ENCODE measurements around the gene IL10RA.
A peak's percentile ranks its signal among the peaks of the same experiment; 100 is the strongest.
"Not testable (repeated sequence)": the region's sequence is repeated elsewhere in the genome, so short reads cannot be mapped to it uniquely, and the experiment has no call there.

IL10RA gene

GRCh38 chr11:117985953-117986887 lies at the start of gene IL10RA:
TSS of gene IL10RA (plus strand) at chr11:117986394. CDS start at chr11:117986468, 74 bp downstream.
- DNase-seq: no peak

GRCh38 chr11:117936973-117937372 lies 49.2 kb upstream of the IL10RA start:
- DNase-seq: no peak

GRCh38 chr11:117940736-117941135 lies 45.5 kb upstream of the IL10RA start:
- DNase-seq: no peak

- DNase-seq: no peak
Observed at GRCh38 chr11:117941163-117941707, 45.0 kb upstream of the IL10RA start.

GRCh38 chr11:117941976-117942654 lies 44.1 kb upstream of the IL10RA start:
- no peak for DNase-seq

- DNase-seq: no peak
Observed at GRCh38 chr11:117944554-117944953, 41.6 kb upstream of the IL10RA start.

- no peak for DNase-seq
Observed at GRCh38 chr11:117945047-117945810, 41.0 kb upstream of the IL10RA start.

GRCh38 chr11:117946156-117946841 lies 39.9 kb upstream of the IL10RA start:
- no peak for DNase-seq

GRCh38 chr11:117946842-117947526 lies 39.2 kb upstream of the IL10RA start:
- DNase-seq: peak; percentile 42

GRCh38 chr11:117947751-117948150 lies 38.4 kb upstream of the IL10RA start:
- not testable (repeated sequence) for DNase-seq

- not testable (repeated sequence) for DNase-seq
Observed at GRCh38 chr11:117948466-117948865, 37.7 kb upstream of the IL10RA start.

GRCh38 chr11:117949062-117949461 lies 37.1 kb upstream of the IL10RA start:
- no peak for DNase-seq

- DNase-seq: no peak
Observed at GRCh38 chr11:117950301-117950700, 35.9 kb upstream of the IL10RA start.

GRCh38 chr11:117950993-117951961 lies 34.9 kb upstream of the IL10RA start:
- no peak for DNase-seq

- no peak for DNase-seq
Observed at GRCh38 chr11:117953024-117953671, 33.0 kb upstream of the IL10RA start.

GRCh38 chr11:117958949-117959348 lies 27.2 kb upstream of the IL10RA start:
- DNase-seq: no peak

- no peak for DNase-seq
Observed at GRCh38 chr11:117959438-117960149, 26.6 kb upstream of the IL10RA start.

- no peak for DNase-seq
Observed at GRCh38 chr11:117960406-117960805, 25.8 kb upstream of the IL10RA start.

- DNase-seq: no peak
Observed at GRCh38 chr11:117961896-117962295, 24.3 kb upstream of the IL10RA start.

Measured in NCI-H1694 (cell line).